ENCODE data around the gene RIT2.

Gene RIT2

GRCh38 chr18:43061318-43061717 is 54.2 kb downstream of the RIT2 start:
- Histone ChIP-seq H3K4me3 (ENCODE audit: low read depth, low read length) (no peak overlapping the region), H3K36me3 (no peaks in the 10 kb centered on the region), H3K27me3 (no peaks in the 10 kb centered on the region), H3K9me3 (no peaks in the 10 kb centered on the region), H3K4me1 (no peaks in the 10 kb centered on the region)
- no peak for TF ChIP-seq CTCF (IDR thresholded peaks at IDR 0.05; ENCODE audit: low read depth, low read length)
- no peak for DNase-seq

DNA sequence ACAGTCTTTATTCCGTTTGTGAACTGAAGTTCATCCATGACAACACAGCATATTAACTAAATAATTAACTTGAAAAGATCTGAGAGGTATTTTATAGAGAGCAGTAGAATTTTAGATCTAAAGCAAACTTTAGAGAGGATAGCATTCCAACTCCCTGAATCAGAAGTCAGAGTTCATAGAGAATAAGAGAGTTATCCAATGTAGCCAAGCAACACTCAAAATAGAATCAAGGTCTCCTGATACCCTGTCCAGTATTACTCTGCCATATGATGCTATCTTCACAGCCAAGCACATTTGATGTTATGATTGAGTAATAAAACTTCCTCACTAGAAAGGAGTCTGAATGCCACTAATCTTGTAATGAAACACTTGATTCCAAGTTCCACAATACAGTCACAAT is 55.5 kb downstream of the RIT2 start:
- no peak for TF ChIP-seq CTCF (IDR thresholded peaks at IDR 0.05; ENCODE audit: low read depth, low read length)
- H3K36me3 ChIP-seq = no peaks in the 10 kb centered on the region
- no peaks in the 10 kb centered on the region for H3K4me1 ChIP-seq
- H3K27me3 ChIP-seq = no peaks in the 10 kb centered on the region
- no peak overlapping the region for H3K4me3 ChIP-seq (ENCODE audit: low read depth, low read length)
- DNase-seq = no peak
- no peaks in the 10 kb centered on the region for H3K9me3 ChIP-seq

GRCh38 chr18:43054815-43055519 is 60.5 kb downstream of the RIT2 start:
- Histone ChIP-seq H3K27me3 (no peaks in the 10 kb centered on the region), H3K9me3 (no peaks in the 10 kb centered on the region), H3K4me3 (ENCODE audit: low read depth, low read length) (no peak overlapping the region), H3K36me3 (no peaks in the 10 kb centered on the region), H3K4me1 (no peaks in the 10 kb centered on the region)
- DNase-seq = no peak
- no peak for TF ChIP-seq CTCF (IDR thresholded peaks at IDR 0.05; ENCODE audit: low read depth, low read length)

- Histone ChIP-seq H3K4me3 (ENCODE audit: low read depth, low read length) (no peak overlapping the region), H3K4me1 (no peaks in the 10 kb centered on the region; the same call in 1 of the 2 replicates), H3K27me3 (no peaks in the 10 kb centered on the region), H3K36me3 (no peaks in the 10 kb centered on the region), H3K9me3 (no peaks in the 10 kb centered on the region)
- DNase-seq = no peak
- no peak for TF ChIP-seq CTCF (IDR thresholded peaks at IDR 0.05; ENCODE audit: low read depth, low read length)
These were observed 66.5 kb downstream of the RIT2 start for GRCh38 chr18:43049021-43049420.

GRCh38 chr18:43046322-43046721 is 69.2 kb downstream of the RIT2 start:
- H3K27me3 ChIP-seq = no peaks in the 10 kb centered on the region
- TF ChIP-seq CTCF (IDR thresholded peaks at IDR 0.05; ENCODE audit: low read depth, low read length) = no peak
- H3K36me3 ChIP-seq = no peaks in the 10 kb centered on the region
- peak; percentile 61 for DNase-seq
- no peak overlapping the region for H3K4me3 ChIP-seq (ENCODE audit: low read depth, low read length)
- H3K4me1 ChIP-seq = no peaks in the 10 kb centered on the region; the same call in 1 of the 2 replicates
- no peaks in the 10 kb centered on the region for H3K9me3 ChIP-seq

DNA sequence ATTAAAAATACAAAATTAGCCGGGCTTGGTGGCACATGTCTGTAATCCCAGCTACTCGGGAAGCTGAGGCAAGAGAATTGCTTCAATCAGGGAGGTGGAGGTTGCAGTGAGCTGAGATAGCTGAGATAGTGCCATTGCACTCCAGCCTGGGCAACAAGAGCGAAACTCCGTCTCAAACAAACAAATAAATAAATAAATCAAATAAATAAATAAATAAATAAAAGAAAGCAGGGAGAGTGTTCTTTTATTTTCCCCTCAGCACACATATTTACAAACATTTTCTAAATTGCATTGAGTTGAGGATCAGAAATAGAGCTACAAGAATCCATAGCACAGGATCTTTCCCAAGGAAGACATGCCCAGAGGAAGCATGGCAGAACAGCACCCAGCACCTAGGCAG is 71.9 kb downstream of the RIT2 start:
- no peak for TF ChIP-seq CTCF (IDR thresholded peaks at IDR 0.05; ENCODE audit: low read depth, low read length)
- H3K9me3 ChIP-seq = no peaks in the 10 kb centered on the region
- no peaks in the 10 kb centered on the region for H3K27me3 ChIP-seq
- no peak for DNase-seq
- H3K4me3 ChIP-seq (ENCODE audit: low read depth, low read length) = no peak overlapping the region
- no peaks in the 10 kb centered on the region for H3K36me3 ChIP-seq
- H3K4me1 ChIP-seq = no peaks in the 10 kb centered on the region; the same call in 1 of the 2 replicates
